Fibroblast of villous mesenchyme (primary cell): ENCODE results near the gene FNIP2. TPM values are rescaled to one million over a fixed set of nuclear protein-coding genes. Genes with fewer than 3 reads are reported as not detected.
"Not testable (repeated sequence)": the region's sequence is repeated elsewhere in the genome, so short reads cannot be mapped to it uniquely, and the experiment has no call there.

Experiments used
- DNase-seq: peaks from one replicate; pipeline ENCODE4 v3.0.0-alpha.2; 2010; ENCODE audit warnings: low read depth
- H3K4me3 ChIP-seq: 2 replicates; pipeline ENCODE4 v1.5.1; 2011; ENCODE audit warnings: low read depth, mild to moderate bottlenecking, low read length
- total RNA-seq: library from RNA; depleted of rRNA; stranded (reverse); fragments of >200 nt; gene quantifications from 2 replicates; pipeline ENCODE4 v1.2.3, GENCODE V29; 2012
- TF ChIP-seq, protein P1 (sequence below): IDR thresholded peaks from 2 replicates; pipeline ENCODE4 v1.5.1; 2012; ENCODE audit warnings: low read depth, mild to moderate bottlenecking, low read length; ENCODE audit not compliant: insufficient read depth

Gene FNIP2
- total RNA-seq, 1 donor, result 24.6 TPM

DNA sequence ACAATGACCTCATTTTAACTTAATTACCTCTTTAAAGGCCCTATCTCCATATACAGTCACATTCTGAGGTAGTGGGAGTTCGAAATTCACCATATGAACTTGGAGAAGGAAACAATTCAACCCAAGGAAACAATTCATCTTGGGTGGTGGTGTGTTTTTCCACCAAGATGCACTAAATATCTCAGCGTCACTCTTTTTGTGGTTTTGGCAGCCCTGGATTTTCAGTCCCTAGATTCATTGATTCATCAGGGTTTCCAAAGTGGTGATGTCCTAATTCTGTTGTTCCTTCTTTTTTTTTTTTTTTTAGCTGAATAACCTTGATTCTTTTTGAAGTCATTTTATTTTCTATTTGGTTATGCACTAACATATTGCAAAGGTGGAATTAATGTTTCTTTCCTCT is 171.4 kb downstream of the FNIP2 start:
- TF ChIP-seq, protein P1, sequence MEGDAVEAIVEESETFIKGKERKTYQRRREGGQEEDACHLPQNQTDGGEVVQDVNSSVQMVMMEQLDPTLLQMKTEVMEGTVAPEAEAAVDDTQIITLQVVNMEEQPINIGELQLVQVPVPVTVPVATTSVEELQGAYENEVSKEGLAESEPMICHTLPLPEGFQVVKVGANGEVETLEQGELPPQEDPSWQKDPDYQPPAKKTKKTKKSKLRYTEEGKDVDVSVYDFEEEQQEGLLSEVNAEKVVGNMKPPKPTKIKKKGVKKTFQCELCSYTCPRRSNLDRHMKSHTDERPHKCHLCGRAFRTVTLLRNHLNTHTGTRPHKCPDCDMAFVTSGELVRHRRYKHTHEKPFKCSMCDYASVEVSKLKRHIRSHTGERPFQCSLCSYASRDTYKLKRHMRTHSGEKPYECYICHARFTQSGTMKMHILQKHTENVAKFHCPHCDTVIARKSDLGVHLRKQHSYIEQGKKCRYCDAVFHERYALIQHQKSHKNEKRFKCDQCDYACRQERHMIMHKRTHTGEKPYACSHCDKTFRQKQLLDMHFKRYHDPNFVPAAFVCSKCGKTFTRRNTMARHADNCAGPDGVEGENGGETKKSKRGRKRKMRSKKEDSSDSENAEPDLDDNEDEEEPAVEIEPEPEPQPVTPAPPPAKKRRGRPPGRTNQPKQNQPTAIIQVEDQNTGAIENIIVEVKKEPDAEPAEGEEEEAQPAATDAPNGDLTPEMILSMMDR, result no peak
- DNase-seq, result no peak
- no peak overlapping the region for H3K4me3 ChIP-seq

DNA sequence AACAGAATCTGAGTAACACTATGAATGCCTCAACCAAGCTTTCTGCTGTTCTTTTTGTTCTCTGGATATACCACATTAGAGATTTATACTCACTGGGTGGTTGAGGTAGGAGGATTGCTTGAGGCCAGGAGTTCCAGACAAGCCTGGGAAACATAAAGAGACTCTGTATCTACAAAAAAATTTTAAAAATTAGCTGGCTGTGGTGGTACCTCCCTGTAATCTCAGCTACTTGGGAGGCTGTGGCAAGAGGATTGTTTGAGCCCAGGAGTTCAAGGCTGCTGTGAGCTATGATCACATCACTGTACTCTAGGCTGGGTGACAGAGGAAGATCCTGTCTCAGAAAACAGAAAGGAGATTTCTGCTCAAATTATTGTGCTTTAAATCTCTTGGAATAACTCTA is 172.5 kb downstream of the FNIP2 start:
- TF ChIP-seq, protein P1, result no peak
- DNase-seq, result no peak
- H3K4me3 ChIP-seq, result no peak overlapping the region

DNA sequence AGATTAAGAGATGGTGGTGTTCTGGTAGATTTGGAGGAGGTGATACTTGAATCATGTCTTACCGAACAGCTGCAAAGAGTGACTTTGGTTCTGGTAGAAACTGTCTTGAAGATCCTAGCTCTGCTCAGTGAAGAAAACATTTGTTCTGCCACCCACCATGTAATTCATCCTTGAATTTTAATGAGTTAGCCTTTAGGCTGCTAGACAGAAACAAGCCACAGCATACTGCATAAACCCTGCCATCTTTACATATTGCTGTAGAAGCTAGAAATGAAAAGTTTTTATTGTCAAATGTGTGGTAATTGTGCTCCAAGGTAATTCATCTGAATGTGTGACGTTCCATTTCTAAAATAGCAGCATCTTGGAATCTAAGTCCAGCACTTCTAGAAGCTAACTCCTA is 173.1 kb downstream of the FNIP2 start:
- no peak overlapping the region for H3K4me3 ChIP-seq
- no peak for DNase-seq
- TF ChIP-seq, protein P1, result no peak

DNA sequence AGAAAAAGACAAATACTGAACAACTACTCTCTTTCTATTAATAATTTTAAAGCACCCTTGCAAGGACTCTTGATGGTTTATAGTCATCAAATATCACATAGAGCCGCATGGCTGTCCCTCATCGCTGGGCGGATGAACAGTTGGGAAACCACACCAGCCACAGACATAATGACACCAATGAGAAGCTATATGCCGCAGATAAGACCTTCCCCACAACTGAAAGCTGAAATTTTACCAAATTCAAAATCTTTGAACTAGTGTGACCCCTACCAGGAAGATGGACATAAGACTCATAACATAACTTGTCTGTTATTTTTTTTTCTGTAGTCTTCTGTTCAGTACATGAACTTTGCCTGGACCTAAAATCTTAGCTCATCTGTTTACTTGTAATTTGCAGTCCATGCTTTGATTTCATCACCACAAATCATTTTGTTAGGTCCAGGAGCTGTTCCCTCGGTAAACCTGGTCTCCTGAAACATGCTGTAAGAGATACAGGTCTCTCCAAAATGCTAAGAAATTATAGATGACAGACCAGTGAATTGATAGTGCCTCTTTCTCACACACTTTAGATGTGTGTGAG is 176.8 kb downstream of the FNIP2 start:
- no peak overlapping the region for H3K4me3 ChIP-seq
- TF ChIP-seq, protein P1, result no peak
- DNase-seq, result no peak

DNA sequence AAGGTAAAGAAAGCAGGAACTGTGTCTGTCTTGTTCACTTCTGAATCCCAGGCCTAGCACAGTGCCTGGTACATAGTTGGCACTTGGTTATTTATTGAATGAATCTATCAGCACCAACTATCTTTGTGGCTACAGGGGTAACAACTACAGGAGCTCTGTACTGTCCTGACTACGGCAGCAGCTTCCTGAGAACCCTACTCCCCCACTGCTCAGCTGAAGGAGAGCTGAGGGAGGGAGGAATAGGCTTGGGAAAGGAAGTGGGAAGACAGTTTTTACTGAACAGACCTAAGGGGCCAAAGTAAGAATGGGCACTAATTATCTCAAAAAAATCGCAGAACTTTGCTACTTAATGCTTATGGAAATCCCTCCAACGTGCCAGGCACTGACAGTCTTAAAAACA is 178.0 kb downstream of the FNIP2 start:
- TF ChIP-seq, protein P1, result no peak
- no peak overlapping the region for H3K4me3 ChIP-seq
- no peak for DNase-seq

DNA sequence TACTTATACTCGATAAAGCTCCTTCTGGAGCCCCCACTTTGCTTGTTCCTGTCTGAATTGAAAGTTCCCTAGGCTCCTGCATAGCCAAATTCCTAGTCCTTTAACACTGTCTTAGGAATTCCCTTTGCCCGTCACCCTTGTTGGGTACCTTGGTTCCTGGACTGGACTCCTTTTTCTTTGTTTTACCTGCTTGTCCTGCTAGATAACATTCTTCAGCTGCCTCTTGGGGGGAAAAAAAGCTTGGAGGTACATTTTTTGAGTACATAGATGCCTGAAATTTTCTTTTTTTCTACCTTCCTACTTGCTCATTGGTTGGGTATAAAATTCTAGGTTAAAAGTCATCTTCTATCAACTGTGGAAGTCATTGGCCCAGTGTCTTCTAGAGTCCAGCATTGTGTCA is 179.2 kb downstream of the FNIP2 start:
- no peak for DNase-seq
- TF ChIP-seq, protein P1, result no peak
- H3K4me3 ChIP-seq, result no peak overlapping the region

DNA sequence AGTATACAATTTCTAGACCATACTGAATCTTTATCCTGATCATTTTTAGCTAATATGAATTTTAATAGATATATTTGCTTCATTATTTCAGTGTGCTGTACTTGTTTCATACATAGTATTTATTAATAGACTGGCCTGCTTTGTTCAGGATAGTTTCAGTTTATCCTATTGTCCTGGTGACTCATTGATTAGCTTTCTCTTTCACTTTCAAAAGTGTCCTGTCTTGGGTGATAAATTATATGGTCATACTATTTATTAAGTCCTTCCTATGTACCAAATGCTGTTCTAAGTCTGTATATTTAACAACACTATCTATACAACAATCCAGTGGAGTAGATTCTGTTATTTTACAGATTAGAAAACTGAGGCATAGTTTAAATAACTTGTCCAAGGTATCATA is 180.3 kb downstream of the FNIP2 start:
- no peak overlapping the region for H3K4me3 ChIP-seq
- peak; percentile 60 for DNase-seq

DNA sequence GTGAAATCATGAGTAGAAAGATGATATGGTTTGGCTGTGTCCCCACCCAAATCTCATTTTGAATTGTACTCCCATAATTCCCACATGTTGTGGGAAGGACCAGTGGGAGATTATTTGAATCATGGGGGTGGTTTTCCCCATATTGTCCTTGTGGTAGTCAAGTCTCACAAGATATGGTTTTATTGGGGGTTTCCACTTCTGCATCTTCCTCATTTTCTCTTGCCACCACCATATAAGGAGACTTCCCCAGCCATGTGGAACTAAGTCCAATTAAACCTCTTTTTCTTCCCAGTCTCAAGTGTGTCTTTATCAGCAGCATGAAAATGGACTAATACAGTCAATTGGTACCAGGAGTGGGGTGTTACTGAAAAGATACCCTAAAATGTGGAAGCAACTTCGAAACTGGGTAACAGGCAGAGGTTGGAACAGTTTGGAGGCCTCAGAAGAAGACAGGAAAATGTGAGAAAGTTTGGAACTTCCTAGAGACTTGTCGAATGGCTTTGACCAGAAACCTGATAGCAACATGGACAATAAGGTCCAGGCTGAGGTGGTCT is 183.5 kb downstream of the FNIP2 start:
- not testable (repeated sequence) for DNase-seq, H3K4me3 ChIP-seq

More for the DNA sequence above, 180.3 kb downstream of the FNIP2 start:
- TF ChIP-seq, protein P1, result no peak

DNA sequence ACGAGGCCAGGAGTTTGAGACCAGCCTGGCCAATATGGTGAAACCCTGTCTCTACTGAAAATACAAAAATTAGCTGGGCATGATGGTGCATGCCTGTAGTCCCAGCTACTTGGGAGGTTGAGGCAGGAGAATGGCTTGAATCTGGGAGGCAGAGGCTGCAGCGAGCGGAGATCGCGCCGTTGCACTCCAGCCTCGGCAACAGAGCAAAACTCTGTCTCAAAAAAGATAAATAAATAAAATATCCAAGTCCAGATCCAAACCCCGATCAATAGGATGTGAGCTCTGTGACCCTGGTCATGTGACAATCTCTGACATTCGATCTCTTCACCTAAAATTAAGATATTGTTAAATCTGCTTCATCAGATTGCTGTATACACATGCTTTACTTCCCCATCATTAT is 187.5 kb downstream of the FNIP2 start:
- not testable (repeated sequence) for DNase-seq, H3K4me3 ChIP-seq

DNA sequence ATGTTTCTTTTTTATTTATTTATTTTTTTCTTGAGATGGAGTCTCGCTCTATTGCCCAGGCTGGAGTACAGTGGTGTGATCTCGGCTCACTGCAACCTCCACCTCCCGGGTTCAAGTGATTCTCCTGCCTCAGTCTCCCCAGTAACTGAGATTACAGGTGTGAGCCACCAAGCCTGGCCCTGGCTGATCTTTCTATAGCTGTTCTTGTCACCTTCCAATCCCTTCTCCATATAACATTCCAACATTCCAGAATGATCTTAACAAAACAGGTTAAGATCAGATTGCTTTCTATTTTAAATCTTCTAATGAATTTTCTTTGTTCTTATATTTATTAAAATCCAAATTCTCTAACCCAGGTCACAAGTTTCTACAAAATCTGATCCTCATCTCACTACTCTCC is 188.1 kb downstream of the FNIP2 start:
- not testable (repeated sequence) for H3K4me3 ChIP-seq, DNase-seq
